ENCODE measurements around the gene TCL1B.

DNA sequence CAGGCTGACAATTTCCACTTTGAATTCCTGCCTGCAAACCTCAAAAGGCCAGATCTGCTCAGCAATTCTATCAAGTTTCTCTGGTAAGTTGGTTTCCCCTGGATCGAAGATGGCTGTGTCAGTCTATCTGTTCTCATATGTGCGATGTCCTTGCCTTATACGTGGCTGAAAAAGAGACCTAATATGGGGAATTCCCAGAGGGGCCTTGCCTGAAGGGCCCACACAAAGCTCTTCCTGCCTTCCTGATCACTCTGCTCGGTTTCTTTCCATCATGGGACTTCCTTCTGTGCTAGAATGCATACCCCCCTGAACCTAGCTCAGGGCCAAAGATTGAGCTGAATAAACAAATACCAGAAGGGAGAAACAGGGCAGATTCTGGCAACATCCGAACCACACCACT, 13.2 kb downstream of the TCL1B start:
- TF ChIP-seq, protein P1, sequence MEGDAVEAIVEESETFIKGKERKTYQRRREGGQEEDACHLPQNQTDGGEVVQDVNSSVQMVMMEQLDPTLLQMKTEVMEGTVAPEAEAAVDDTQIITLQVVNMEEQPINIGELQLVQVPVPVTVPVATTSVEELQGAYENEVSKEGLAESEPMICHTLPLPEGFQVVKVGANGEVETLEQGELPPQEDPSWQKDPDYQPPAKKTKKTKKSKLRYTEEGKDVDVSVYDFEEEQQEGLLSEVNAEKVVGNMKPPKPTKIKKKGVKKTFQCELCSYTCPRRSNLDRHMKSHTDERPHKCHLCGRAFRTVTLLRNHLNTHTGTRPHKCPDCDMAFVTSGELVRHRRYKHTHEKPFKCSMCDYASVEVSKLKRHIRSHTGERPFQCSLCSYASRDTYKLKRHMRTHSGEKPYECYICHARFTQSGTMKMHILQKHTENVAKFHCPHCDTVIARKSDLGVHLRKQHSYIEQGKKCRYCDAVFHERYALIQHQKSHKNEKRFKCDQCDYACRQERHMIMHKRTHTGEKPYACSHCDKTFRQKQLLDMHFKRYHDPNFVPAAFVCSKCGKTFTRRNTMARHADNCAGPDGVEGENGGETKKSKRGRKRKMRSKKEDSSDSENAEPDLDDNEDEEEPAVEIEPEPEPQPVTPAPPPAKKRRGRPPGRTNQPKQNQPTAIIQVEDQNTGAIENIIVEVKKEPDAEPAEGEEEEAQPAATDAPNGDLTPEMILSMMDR (IDR thresholded peaks at IDR 0.05): no peak
- TF ChIP-seq POLR2A (IDR thresholded peaks at IDR 0.05) (no peak), POLR2AphosphoS5 (IDR thresholded peaks at IDR 0.05) (no peak)
